Common myeloid progenitor, CD34-positive (primary cell): ENCODE measurements around the gene IL19.

Source experiments
- CTCF ChIA-PET: fragments of 350-600 bp; sonication (Branson Sonifier 250); formaldehyde crosslinking; loops from one replicate; lab custom pipeline; 2021; ENCODE audit warnings: antibody characterized with exemption; lab: Charles Lee
- POLR2A ChIA-PET: fragments of 350-600 bp; sonication (Branson Sonifier 250); formaldehyde crosslinking; loops from one replicate; lab custom pipeline; 2021; ENCODE audit warnings: antibody characterized with exemption; lab: Charles Lee
- DNase-seq, 3 donors: peaks; one replicate each; pipeline versions ENCODE4 v3.0.0 to v3.0.0-alpha.2; 2013
- H3K27ac ChIP-seq, 2 experiments: 1 replicate in 1 of 2; 2 replicates in 1 of 2; pipeline ENCODE4 v1.7.0; 2013; ENCODE audit warnings: inconsistent platforms in 2 of 2, low read length in 2 of 2, mild to moderate bottlenecking in 2 of 2, low read depth in 1 of 2, moderate library complexity in 1 of 2; ENCODE audit not compliant: severe bottlenecking in 2 of 2, insufficient read depth in 1 of 2, poor library complexity in 1 of 2
- H3K27me3 ChIP-seq, 5 experiments: replicated peaks in 2 of 5; 1 replicate in 3 of 5; 2 replicates in 2 of 5; pipeline versions ENCODE4 v1.6.1 to v1.7.0; 2013; ENCODE audit warnings: low read length in 4 of 5, mild to moderate bottlenecking in 2 of 5, moderate library complexity in 2 of 5, inconsistent platforms in 1 of 5; ENCODE audit not compliant: insufficient read depth in 5 of 5, control insufficient read depth in 4 of 5
- H3K36me3 ChIP-seq, 4 experiments: 1 replicate in 2 of 4; 2 replicates in 2 of 4; pipeline versions ENCODE4 v1.6.1 to v1.7.0; 2013; ENCODE audit warnings: low read length in 3 of 4, control low read depth in 1 of 4, mild to moderate bottlenecking in 1 of 4; ENCODE audit not compliant: control insufficient read depth in 4 of 4, insufficient read depth in 4 of 4
- H3K4me1 ChIP-seq, 4 experiments: 1 replicate in 3 of 4; 2 replicates in 1 of 4; pipeline versions ENCODE4 v1.6.1 to v1.7.1; 2013; ENCODE audit warnings: low read length in 3 of 4, mild to moderate bottlenecking in 3 of 4, control low read depth in 1 of 4, inconsistent platforms in 1 of 4, moderate library complexity in 1 of 4; ENCODE audit not compliant: control insufficient read depth in 4 of 4, insufficient read depth in 4 of 4; ENCODE audit errors: control extremely low read depth in 1 of 4
- H3K4me3 ChIP-seq, 7 experiments: 1 replicate in 4 of 7; 2 replicates in 3 of 7; pipeline versions ENCODE4 v1.5.1 to v1.7.0; 2013; ENCODE audit warnings: mild to moderate bottlenecking in 7 of 7, low read length in 6 of 7, moderate library complexity in 6 of 7, inconsistent platforms in 2 of 7, low read depth in 2 of 7, control low read depth in 1 of 7; ENCODE audit not compliant: insufficient read depth in 4 of 7, control insufficient read depth in 1 of 7; ENCODE audit errors: extremely low read depth in 1 of 7
- H3K9me3 ChIP-seq, 5 experiments: 1 replicate in 4 of 5; 2 replicates in 1 of 5; pipeline versions ENCODE4 v1.6.1 to v1.7.1; 2013; ENCODE audit warnings: low read length in 4 of 5, mild to moderate bottlenecking in 2 of 5, inconsistent platforms in 1 of 5, low read depth in 1 of 5, moderate library complexity in 1 of 5; ENCODE audit not compliant: control insufficient read depth in 4 of 5, insufficient read depth in 2 of 5; ENCODE audit errors: control extremely low read depth in 1 of 5
- WGBS: methylation state at CpG from one replicate; pipeline ENCODE4 v1.1.5; 2013; ENCODE audit not compliant: insufficient coverage; 5-methylcytosine and 5-hydroxymethylcytosine counted together

Gene IL19

GRCh38 chr1:206801467-206801866 lies 30.9 kb downstream of the IL19 start:
- H3K27me3 ChIP-seq = no peaks in the 10 kb centered on the region
- H3K27ac ChIP-seq = no peak overlapping the region
- H3K4me3 ChIP-seq = no peak overlapping the region
- POLR2A ChIA-PET = no interaction called here
- H3K9me3 ChIP-seq = no peaks in the 10 kb centered on the region
- WGBS = no CpG with 5 or more reads among the region's 1 CpG
- CTCF ChIA-PET = interaction anchor here (0.7 to 11.3 kb wide), 4 partner anchors 12 to 120 kb away, joined by 3 to 250 read pairs (median 6); partner anchors contain the start of gene FCMR
- H3K36me3 ChIP-seq = no peaks in the 10 kb centered on the region
- DNase-seq = no peak
- H3K4me1 ChIP-seq = peaks cover 0 to 10% (median under 1%) of the 10 kb centered on the region in 4 experiments

GRCh38 chr1:206802401-206802800 lies 31.8 kb downstream of the IL19 start:
- WGBS = 98% methylated on average over 4 of the region's 4 CpGs
- no peak for DNase-seq
- H3K4me1 ChIP-seq = peaks cover 0 to 10% (median under 1%) of the 10 kb centered on the region in 4 experiments
- ChIA-PET CTCF (interaction anchor here (0.6 to 11.3 kb wide), 5 partner anchors 13 to 198 kb away, joined by 3 to 250 read pairs (median 4); partner anchors contain the start of gene FCMR), POLR2A (interaction anchor here (0.6 kb wide), 1 partner anchor 210 kb away, joined by 4 read pairs; no protein-coding TSS in a partner anchor)
- no peaks in the 10 kb centered on the region for H3K36me3 ChIP-seq
- no peaks in the 10 kb centered on the region for H3K9me3 ChIP-seq
- no peak overlapping the region for H3K27ac ChIP-seq
- no peaks in the 10 kb centered on the region for H3K27me3 ChIP-seq
- no peak overlapping the region for H3K4me3 ChIP-seq

DNA sequence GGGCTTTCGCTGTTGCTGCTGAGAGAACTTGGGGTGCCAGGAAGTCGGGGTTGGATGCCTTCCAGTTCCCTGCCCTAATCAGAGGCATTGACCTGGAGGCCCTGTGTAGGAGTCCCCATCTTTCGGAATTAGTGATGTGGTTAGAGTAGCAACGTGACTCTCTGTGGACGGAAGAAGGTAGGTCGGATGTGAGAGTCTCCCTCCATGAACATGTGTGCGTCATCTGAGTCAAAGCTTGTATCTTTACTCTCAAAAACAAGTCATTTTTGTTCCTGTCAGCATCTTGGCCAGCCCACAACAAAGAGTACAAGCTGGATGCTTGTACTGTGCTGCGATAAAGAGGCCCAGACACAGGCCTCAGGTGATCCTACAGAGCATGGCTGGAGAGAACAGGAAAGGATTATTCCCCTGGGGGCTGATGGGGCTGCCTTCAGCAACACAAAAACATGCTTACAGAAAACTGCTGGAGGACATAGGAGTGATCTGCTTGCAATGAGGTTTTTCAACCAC lies 32.7 kb downstream of the IL19 start:
- DNase-seq = no peak
- Histone ChIP-seq H3K27me3 (no peaks in the 10 kb centered on the region), H3K27ac (no peak overlapping the region), H3K4me3 (no peak overlapping the region), H3K36me3 (no peaks in the 10 kb centered on the region), H3K4me1 (peaks cover 0 to 10% (median under 1%) of the 10 kb centered on the region in 4 experiments), H3K9me3 (no peaks in the 10 kb centered on the region)
- ChIA-PET CTCF (interaction anchor here (1.3 to 11.3 kb wide), 3 partner anchors 14 to 132 kb away, joined by 3 to 250 read pairs (median 10); no protein-coding TSS in a partner anchor), POLR2A (no interaction called here)
- WGBS = 98% methylated on average over 8 of the region's 8 CpGs

GRCh38 chr1:206804156-206804737 lies 33.7 kb downstream of the IL19 start:
- H3K9me3 ChIP-seq = no peaks in the 10 kb centered on the region
- ChIA-PET POLR2A (no interaction called here), CTCF (interaction anchor here (1.2 to 11.3 kb wide), 8 partner anchors 9 to 141 kb away, joined by 3 to 250 read pairs (median 5); no protein-coding TSS in a partner anchor)
- H3K36me3 ChIP-seq = no peaks in the 10 kb centered on the region
- no peak overlapping the region for H3K27ac ChIP-seq
- no peak overlapping the region for H3K4me3 ChIP-seq
- DNase-seq = no peak
- H3K4me1 ChIP-seq = peaks cover 0 to 10% (median under 1%) of the 10 kb centered on the region in 4 experiments
- 80% methylated on average over 1 of the region's 1 CpG for WGBS
- no peaks in the 10 kb centered on the region for H3K27me3 ChIP-seq

- no CpG with 5 or more reads among the region's 1 CpG for WGBS
- no peak for DNase-seq
- Histone ChIP-seq H3K27me3 (no peaks in the 10 kb centered on the region), H3K36me3 (no peaks in the 10 kb centered on the region), H3K4me3 (no peak overlapping the region), H3K27ac (no peak overlapping the region), H3K4me1 (peaks cover 0 to 5% (median under 1%) of the 10 kb centered on the region in 4 experiments), H3K9me3 (no peaks in the 10 kb centered on the region)
- ChIA-PET POLR2A (no interaction called here), CTCF (interaction anchor here (0.8 to 11.3 kb wide), 9 partner anchors 10 to 142 kb away, joined by 3 to 250 read pairs (median 3); no protein-coding TSS in a partner anchor)
These were observed 34.8 kb downstream of the IL19 start for GRCh38 chr1:206805357-206805756.

DNA sequence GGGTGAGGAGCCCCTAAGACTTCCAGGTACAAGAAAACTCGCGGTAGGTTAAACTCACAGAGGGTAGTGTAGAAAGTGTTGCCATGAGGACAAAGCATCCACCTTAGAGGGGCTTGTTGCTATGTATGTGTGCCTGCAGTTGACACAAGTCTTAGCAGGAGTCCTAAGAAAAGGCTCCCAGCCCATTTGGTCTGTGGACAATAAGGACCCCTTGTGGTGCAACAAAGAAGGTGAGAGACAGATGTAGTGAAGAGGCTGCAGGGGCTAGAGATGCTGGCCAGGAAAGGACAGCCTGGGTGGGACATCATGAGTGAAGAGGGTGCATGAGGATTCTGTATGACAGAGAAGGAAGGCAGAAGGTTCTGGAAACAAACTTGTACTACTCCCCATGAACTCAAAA lies 38.0 kb downstream of the IL19 start:
- H3K4me3 ChIP-seq = no peak overlapping the region
- peak; percentile 63 to 84 (median 81) for DNase-seq
- no peak overlapping the region for H3K27ac ChIP-seq
- 58% methylated on average over 2 of the region's 2 CpGs for WGBS
- no peaks in the 10 kb centered on the region for H3K4me1 ChIP-seq
- ChIA-PET POLR2A (no interaction called here), CTCF (interaction anchor here (0.6 to 11.3 kb wide), 39 partner anchors 10 to 224 kb away, joined by 3 to 250 read pairs (median 4); partner anchors contain the start of genes C1orf116 and FCMR)
- no peaks in the 10 kb centered on the region for H3K27me3 ChIP-seq
- no peaks in the 10 kb centered on the region for H3K36me3 ChIP-seq
- H3K9me3 ChIP-seq = peaks cover 0 to 10% (median 6%) of the 10 kb centered on the region in 5 experiments
